Naive thymus-derived CD4-positive, alpha-beta T cell (primary cell): ENCODE data around the gene SHB. TPM values are rescaled to one million over a fixed set of nuclear protein-coding genes. Genes with fewer than 3 reads are reported as not detected.
A peak's percentile ranks its signal among the peaks of the same experiment; 100 is the strongest.
"Not testable (repeated sequence)": the region's sequence is repeated elsewhere in the genome, so short reads cannot be mapped to it uniquely, and the experiment has no call there.

Source experiments
- ATAC-seq: fragments of 150-1000 bp; cut with Tn5 transposase; 2 replicates; pipeline ENCODE4 v1.10.0; 2021; ENCODE audit warnings: mild to moderate bottlenecking, moderate library complexity
- CTCF ChIA-PET: fragments of 350-600 bp; sonication (Branson Sonifier 250); formaldehyde crosslinking; loops from one replicate; lab custom pipeline; 2021; ENCODE audit warnings: antibody characterized with exemption; lab: Charles Lee
- POLR2A ChIA-PET: fragments of 350-600 bp; sonication (Branson Sonifier 250); formaldehyde crosslinking; loops from one replicate; lab custom pipeline; 2021; ENCODE audit warnings: antibody characterized with exemption, inconsistent platforms; lab: Charles Lee
- DNase-seq, 9 donors: peaks; one replicate each; pipeline versions ENCODE4 v3.0.0 to v3.0.0-alpha.2; 2020 to 2022; ENCODE audit warnings: mixed read lengths in 1 of 9
- H3K27ac ChIP-seq: one replicate; pipeline ENCODE4 v1.7.0; 2013; ENCODE audit warnings: mild to moderate bottlenecking, low read depth, low read length, moderate library complexity
- H3K27me3 ChIP-seq, 2 donors: one replicate each; pipeline ENCODE4 v1.7.0; 2013; ENCODE audit warnings: low read length in 2 of 2, mild to moderate bottlenecking in 2 of 2, moderate library complexity in 2 of 2; ENCODE audit not compliant: control insufficient read depth in 2 of 2, insufficient read depth in 2 of 2
- H3K36me3 ChIP-seq, 3 experiments: 1 replicate in 2 of 3; 2 replicates in 1 of 3; pipeline ENCODE4 v1.7.0; 2013; ENCODE audit warnings: low read length in 3 of 3, mild to moderate bottlenecking in 3 of 3, moderate library complexity in 1 of 3; ENCODE audit not compliant: insufficient read depth in 3 of 3, control insufficient read depth in 2 of 3
- H3K4me1 ChIP-seq, 2 donors: one replicate each; pipeline ENCODE4 v1.7.0; 2013; ENCODE audit warnings: low read length in 2 of 2, mild to moderate bottlenecking in 2 of 2, moderate library complexity in 1 of 2; ENCODE audit not compliant: control insufficient read depth in 2 of 2, insufficient read depth in 2 of 2
- H3K4me3 ChIP-seq: 2 replicates; pipeline ENCODE4 v1.7.0; 2013; ENCODE audit warnings: mild to moderate bottlenecking, low read length
- H3K9me3 ChIP-seq, 3 experiments: 1 replicate in 2 of 3; 2 replicates in 1 of 3; pipeline ENCODE4 v1.7.0; 2013; ENCODE audit warnings: low read length in 3 of 3; ENCODE audit not compliant: control insufficient read depth in 2 of 3
- H3K27ac Mint-ChIP-seq, 9 donors: one replicate each; pipeline ENCODE4 v1.8.0; 2020 to 2022; ENCODE audit warnings: mixed read lengths in 9 of 9, mild to moderate bottlenecking in 8 of 9, moderate library complexity in 5 of 9, inconsistent platforms in 2 of 9
- H3K27me3 Mint-ChIP-seq, 5 donors: one replicate each; pipeline ENCODE4 v1.8.0; 2021 to 2022; ENCODE audit warnings: mixed read lengths in 5 of 5, mild to moderate bottlenecking in 1 of 5
- H3K36me3 Mint-ChIP-seq, 5 donors: one replicate each; pipeline ENCODE4 v1.8.0; 2020 to 2022; ENCODE audit warnings: mixed read lengths in 5 of 5, mild to moderate bottlenecking in 3 of 5, inconsistent platforms in 1 of 5
- H3K4me1 Mint-ChIP-seq, 7 donors: one replicate each; pipeline ENCODE4 v1.8.0; 2020 to 2022; ENCODE audit warnings: mixed read lengths in 7 of 7, mild to moderate bottlenecking in 3 of 7, inconsistent platforms in 1 of 7
- H3K4me3 Mint-ChIP-seq, 10 donors: one replicate each; pipeline ENCODE4 v1.8.0; 2020 to 2022; ENCODE audit warnings: mild to moderate bottlenecking in 10 of 10, mixed read lengths in 10 of 10, moderate library complexity in 6 of 10, inconsistent platforms in 2 of 10
- H3K9me3 Mint-ChIP-seq, 11 donors: one replicate each; pipeline ENCODE4 v1.8.0; 2020 to 2022; ENCODE audit warnings: mixed read lengths in 11 of 11, mild to moderate bottlenecking in 4 of 11, inconsistent platforms in 1 of 11, moderate library complexity in 1 of 11
- intact Hi-C, 2 donors: fragments of 100-400 bp; cut with micrococcal nuclease; formaldehyde crosslinking; loops; one replicate each; pipeline ENCODE4 v1.15.1; 2023
- polyA plus RNA-seq, 2 donors: library from polyadenylated mRNA; unstranded; fragments of 300-500 nt; fragmentation: Illumina TruSeq; gene quantifications; one replicate each; pipeline ENCODE4 v1.2.3, GENCODE V29; 2021
- total RNA-seq, 6 experiments: library from RNA in 5 of 6; stranded (reverse) in 5 of 6; gene quantifications; 1 replicate in 5 of 6; 2 replicates in 1 of 6; pipeline ENCODE4 v1.2.3 and lab custom pipeline; 2021 to 2026

SHB gene
- total and polyA plus RNA-seq, 7 experiments from 2014 or later = 0.15 to 2.0 (median 0.68) TPM

DNA sequence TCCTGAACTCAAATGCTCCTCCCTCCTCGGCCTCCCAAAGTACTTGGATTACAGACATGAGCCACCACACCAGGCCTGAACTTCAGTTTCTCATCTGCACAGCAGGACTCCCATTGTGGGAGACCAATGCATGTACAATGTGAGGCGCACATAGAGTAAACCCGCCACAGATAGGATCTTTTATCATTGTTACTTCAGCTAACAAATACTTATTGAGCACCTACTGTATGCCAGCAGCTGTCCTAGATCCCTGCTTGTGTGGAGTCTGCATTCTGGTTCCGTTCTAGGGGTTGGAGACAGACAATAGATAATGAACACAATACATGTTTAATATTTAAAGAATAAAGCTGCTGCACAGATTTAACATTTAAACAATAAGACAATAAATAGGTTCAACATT is 158.8 kb downstream of the SHB start:
- H3K27ac Mint-ChIP-seq = no peak overlapping the region
- ATAC-seq (no peak), DNase-seq (no peak)
- no peaks in the 10 kb centered on the region for H3K36me3 Mint-ChIP-seq
- Histone ChIP-seq H3K4me1 (no peaks in the 10 kb centered on the region), H3K4me3 (no peak overlapping the region), H3K27ac (no peak overlapping the region), H3K9me3 (no peaks in the 10 kb centered on the region), H3K36me3 (no peaks in the 10 kb centered on the region), H3K27me3 (no peaks in the 10 kb centered on the region)
- intact Hi-C loops = loop anchor here in 1 of 2 donors (5.0 kb wide), 1 partner anchor 428 kb away; no protein-coding TSS in a partner anchor
- H3K4me3 Mint-ChIP-seq = no peak overlapping the region
- no peaks in the 10 kb centered on the region for H3K9me3 Mint-ChIP-seq
- CTCF ChIA-PET = interaction anchor here (0.7 kb wide), 1 partner anchor 422 kb away, joined by 3 read pairs; no protein-coding TSS in a partner anchor
- POLR2A ChIA-PET = interaction anchor here (0.6 kb wide), 1 partner anchor 162 kb away, joined by 3 read pairs; no protein-coding TSS in a partner anchor
- H3K4me1 Mint-ChIP-seq = peaks cover 2 to 9% (median 6%) of the 10 kb centered on the region in 7 donors
- H3K27me3 Mint-ChIP-seq = peaks cover 0 to 4% (median 0%) of the 10 kb centered on the region in 5 donors

DNA sequence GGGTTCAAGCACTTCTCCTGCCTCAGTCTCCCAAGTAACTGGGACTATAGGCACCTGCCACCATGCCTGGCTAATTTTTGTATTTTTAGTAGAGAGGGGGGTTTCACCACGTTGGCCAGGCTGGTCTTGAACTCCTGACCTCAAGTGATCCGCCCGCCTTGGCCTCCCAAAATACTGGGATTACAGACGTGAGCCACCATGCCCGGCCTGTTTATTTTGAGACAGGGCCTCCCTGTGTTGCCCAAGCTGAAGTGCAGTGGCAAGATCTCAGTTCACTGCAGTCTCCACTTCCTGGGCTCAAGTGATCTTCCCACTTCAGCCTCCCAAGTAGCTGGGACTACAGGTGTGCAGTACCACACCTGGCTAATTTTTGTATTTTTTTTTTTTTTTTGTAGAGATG is 159.2 kb downstream of the SHB start:
- H3K4me3 ChIP-seq, H3K27ac Mint-ChIP-seq, DNase-seq, H3K4me1 ChIP-seq, H3K36me3 Mint-ChIP-seq, H3K9me3 Mint-ChIP-seq, H3K27me3 ChIP-seq, ATAC-seq, H3K4me3 Mint-ChIP-seq, H3K27ac ChIP-seq, H3K27me3 Mint-ChIP-seq, H3K9me3 ChIP-seq, H3K36me3 ChIP-seq, CTCF ChIA-PET: not testable (repeated sequence)
- POLR2A ChIA-PET = interaction anchor here (0.6 kb wide), 1 partner anchor 162 kb away, joined by 3 read pairs; no protein-coding TSS in a partner anchor
- intact Hi-C loops = loop anchor here in 1 of 2 donors (5.0 kb wide), 1 partner anchor 428 kb away; no protein-coding TSS in a partner anchor
- H3K4me1 Mint-ChIP-seq = peaks cover 6 to 13% (median 10%) of the 10 kb centered on the region in 7 donors

GRCh38 chr9:37909326-37909725 is 159.7 kb downstream of the SHB start:
- POLR2A ChIA-PET = no interaction called here
- intact Hi-C loops = no loop called here
- H3K27me3 Mint-ChIP-seq = peaks cover 0 to 4% (median 0%) of the 10 kb centered on the region in 5 donors

DNA sequence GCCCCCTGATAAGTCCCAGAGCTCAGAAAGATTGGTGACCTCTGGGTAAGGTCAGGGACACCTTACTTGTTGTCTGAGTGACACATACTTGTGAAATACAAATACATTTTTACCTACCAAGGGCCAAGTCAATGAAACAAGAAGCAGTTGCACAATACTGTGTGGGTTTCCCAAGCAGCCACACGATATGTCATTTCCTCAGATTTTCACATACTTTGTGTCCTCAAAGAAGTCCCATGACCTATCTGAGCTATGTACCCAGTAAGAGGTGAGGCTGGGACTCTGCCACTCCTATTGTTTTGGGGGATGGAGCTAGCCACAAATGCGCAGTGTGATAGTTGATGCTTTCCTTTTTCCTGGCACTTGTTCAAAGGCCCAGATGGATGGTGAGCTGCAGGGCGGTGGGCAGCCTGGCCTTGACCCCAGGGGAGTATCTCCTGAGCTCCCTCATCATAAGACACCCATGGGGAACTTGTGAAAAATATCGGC is 160.3 kb downstream of the SHB start:
- peak; percentile 28 for ATAC-seq
- H3K4me3 Mint-ChIP-seq = no peak overlapping the region

More at GRCh38 chr9:37909326-37909725, 159.7 kb downstream of the SHB start:
- H3K4me3 Mint-ChIP-seq = no peak overlapping the region
- Histone ChIP-seq H3K27ac (no peak overlapping the region), H3K4me1 (peaks cover 7 to 8% of the 10 kb centered on the region in 2 donors), H3K27me3 (no peaks in the 10 kb centered on the region), H3K9me3 (no peaks in the 10 kb centered on the region), H3K36me3 (no peaks in the 10 kb centered on the region), H3K4me3 (no peak overlapping the region)
- ATAC-seq (no peak), DNase-seq (no peak)
- CTCF ChIA-PET = no interaction called here
- H3K27ac Mint-ChIP-seq = no peak overlapping the region
- peaks cover 0 to 2% (median 0%) of the 10 kb centered on the region in 5 donors for H3K36me3 Mint-ChIP-seq
- peaks cover 11 to 18% (median 15%) of the 10 kb centered on the region in 7 donors for H3K4me1 Mint-ChIP-seq
- no peaks in the 10 kb centered on the region for H3K9me3 Mint-ChIP-seq

GRCh38 chr9:37908283-37908682 is 160.7 kb downstream of the SHB start:
- peaks cover 8 to 10% of the 10 kb centered on the region in 2 donors for H3K4me1 ChIP-seq
- H3K27ac ChIP-seq = no peak overlapping the region
- no peaks in the 10 kb centered on the region for H3K27me3 ChIP-seq
- intact Hi-C loops = no loop called here
- Mint-ChIP-seq H3K27ac (no peak overlapping the region), H3K27me3 (peaks cover 0 to 4% (median 0%) of the 10 kb centered on the region in 5 donors), H3K36me3 (peaks cover 0 to 2% (median 0%) of the 10 kb centered on the region in 5 donors), H3K9me3 (no peaks in the 10 kb centered on the region), H3K4me3 (no peak overlapping the region), H3K4me1 (peaks cover 9 to 21% (median 14%) of the 10 kb centered on the region in 7 donors)
- no peak overlapping the region for H3K4me3 ChIP-seq
- H3K9me3 ChIP-seq = no peaks in the 10 kb centered on the region
- CTCF ChIA-PET = interaction anchor here (0.6 to 0.7 kb wide), 2 partner anchors 178 to 200 kb away, joined by 3 read pairs; no protein-coding TSS in a partner anchor
- no peak for DNase-seq
- no peak for ATAC-seq
- H3K36me3 ChIP-seq = peaks cover 0 to 5% (median 0%) of the 10 kb centered on the region in 3 experiments
- POLR2A ChIA-PET = interaction anchor here (0.6 kb wide), 1 partner anchor 592 kb away, joined by 3 read pairs; no protein-coding TSS in a partner anchor

More for the DNA sequence above, 160.3 kb downstream of the SHB start:
- Histone ChIP-seq H3K4me1 (peaks cover 8% of the 10 kb centered on the region in 2 donors), H3K4me3 (no peak overlapping the region), H3K36me3 (peaks cover 0 to 1% (median 0%) of the 10 kb centered on the region in 3 experiments), H3K27me3 (no peaks in the 10 kb centered on the region), H3K27ac (no peak overlapping the region), H3K9me3 (no peaks in the 10 kb centered on the region)
- ChIA-PET POLR2A (interaction anchor here (0.6 kb wide), 1 partner anchor 592 kb away, joined by 3 read pairs; no protein-coding TSS in a partner anchor), CTCF (interaction anchor here (0.6 to 0.7 kb wide), 2 partner anchors 177 to 200 kb away, joined by 3 read pairs; no protein-coding TSS in a partner anchor)
- intact Hi-C loops = no loop called here
- Mint-ChIP-seq H3K9me3 (no peaks in the 10 kb centered on the region), H3K27me3 (peaks cover 0 to 4% (median 0%) of the 10 kb centered on the region in 5 donors), H3K27ac (no peak overlapping the region), H3K4me1 (peaks cover 11 to 21% (median 16%) of the 10 kb centered on the region in 7 donors), H3K36me3 (peaks cover 0 to 2% (median 0%) of the 10 kb centered on the region in 5 donors)
- no peak for DNase-seq

DNA sequence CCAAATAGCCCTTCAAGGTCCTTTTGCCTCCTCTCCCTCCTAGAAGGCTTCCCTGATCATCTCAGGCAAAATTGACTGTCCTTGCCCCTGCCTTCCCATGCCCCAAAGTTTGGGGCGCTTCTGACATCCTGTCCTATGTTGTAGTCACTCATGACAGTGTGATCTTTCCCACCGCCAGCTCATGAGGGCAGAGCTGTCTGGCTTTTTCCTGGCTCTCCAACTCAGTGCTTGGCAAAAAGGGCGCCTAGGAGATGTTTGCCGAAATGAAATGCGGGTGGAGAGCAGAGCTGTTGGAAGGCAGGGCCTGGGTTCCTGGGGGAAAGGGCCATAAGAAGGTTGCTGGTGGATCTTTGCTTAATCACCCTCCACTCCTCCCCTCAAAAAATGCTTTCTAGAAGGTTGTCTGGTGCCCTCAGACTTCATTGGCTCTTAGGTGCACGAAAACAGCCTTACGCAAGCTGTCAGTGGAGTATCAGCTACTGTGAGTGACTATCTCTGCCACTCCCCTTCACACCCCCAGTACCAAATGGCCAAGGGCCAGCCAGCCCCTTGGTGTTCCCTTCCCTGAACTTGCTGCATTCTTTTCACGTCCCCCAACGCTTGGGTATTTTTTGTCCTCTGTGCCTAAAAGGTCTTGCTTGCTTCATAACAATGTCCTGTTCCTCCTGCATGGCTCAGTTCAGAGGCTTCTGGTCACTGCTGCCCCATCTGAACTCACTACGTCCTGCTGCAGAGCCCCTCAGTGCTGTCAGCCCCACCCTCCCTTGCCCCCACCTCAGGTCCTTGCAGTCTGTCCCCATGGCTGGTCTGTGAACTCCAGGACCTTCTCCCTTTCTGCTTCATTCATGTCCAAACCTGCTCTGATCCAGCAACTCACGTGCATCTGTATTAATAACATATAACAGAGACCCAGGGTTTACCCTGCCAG is 162.5 kb downstream of the SHB start:
- POLR2A ChIA-PET = no interaction called here
- peak overlapping the region in 6 of 9 donors; percentile 27 to 92 (median 74) for H3K27ac Mint-ChIP-seq
- Histone ChIP-seq H3K36me3 (peaks cover 0 to 5% (median 0%) of the 10 kb centered on the region in 3 experiments), H3K9me3 (no peaks in the 10 kb centered on the region), H3K27me3 (no peaks in the 10 kb centered on the region), H3K4me1 (peaks cover 20 to 22% of the 10 kb centered on the region in 2 donors), H3K4me3 (no peak overlapping the region), H3K27ac (no peak overlapping the region)
- ATAC-seq (no peak), DNase-seq (no peak)
- peaks cover 16 to 36% (median 29%) of the 10 kb centered on the region in 7 donors for H3K4me1 Mint-ChIP-seq
- intact Hi-C loops = no loop called here
- CTCF ChIA-PET = interaction anchor here (1.3 kb wide), 1 partner anchor 154 kb away, joined by 4 read pairs; no protein-coding TSS in a partner anchor
- H3K36me3 Mint-ChIP-seq = peaks cover 0 to 2% (median 0%) of the 10 kb centered on the region in 5 donors
- peaks cover 0 to 4% (median 0%) of the 10 kb centered on the region in 5 donors for H3K27me3 Mint-ChIP-seq
- H3K4me3 Mint-ChIP-seq = peak overlapping the region in 5 of 10 donors; percentile 38 to 54 (median 45)
- H3K9me3 Mint-ChIP-seq = no peaks in the 10 kb centered on the region
